ENCODE results near the gene PIP5K1B. TPM values are rescaled to one million over a fixed set of nuclear protein-coding genes. Genes with fewer than 3 reads are reported as not detected.

Gene PIP5K1B
- polyA plus RNA-seq, 1 donor (not counting 4 experiments of a cell fraction or from before 2014, with no cell fraction given) = not detected

DNA sequence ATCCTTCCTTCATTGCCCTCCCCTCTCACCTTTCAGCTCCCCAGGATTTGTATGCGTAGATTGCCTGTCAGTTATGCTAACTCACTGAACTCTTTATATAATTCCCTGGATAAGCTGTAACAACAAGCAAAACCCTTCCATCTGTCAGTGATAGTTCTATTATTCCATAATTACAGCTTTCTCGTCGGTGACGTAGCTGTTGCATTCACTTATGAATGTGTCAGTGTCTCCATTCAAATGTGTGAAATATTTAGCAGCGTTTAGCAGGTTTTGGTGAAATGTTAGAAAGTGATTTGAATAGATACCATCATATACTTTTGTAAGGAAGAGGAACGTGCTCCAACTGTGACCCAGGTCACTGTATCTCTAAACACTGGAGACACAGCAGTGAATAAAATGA is 45.2 kb downstream of the PIP5K1B start:
- Histone ChIP-seq H3K4me3 (ENCODE audit: control insufficient read depth in 2 of 3, extremely low read depth in 1 of 3, insufficient read depth in 2 of 3, low read depth in 1 of 3, low read length in 3 of 3) (no peak overlapping the region), H3K79me2 (ENCODE audit: control insufficient read depth, insufficient read depth, low read length) (no peaks in the 10 kb centered on the region), H3K4me1 (ENCODE audit: control insufficient read depth, extremely low read depth, insufficient read depth, low read length) (peaks cover 4% of the 10 kb centered on the region), H3K9ac (ENCODE audit: control insufficient read depth, extremely low read depth, insufficient read depth, low read length) (no peak overlapping the region), H3K27me3 (ENCODE audit: control insufficient read depth, extremely low read depth, insufficient read depth, low read length) (no peaks in the 10 kb centered on the region), H3K36me3 (ENCODE audit: control insufficient read depth in 2 of 2, extremely low read depth in 1 of 2, insufficient read depth in 2 of 2, low read length in 2 of 2) (no peaks in the 10 kb centered on the region), H4K20me1 (ENCODE audit: control insufficient read depth, extremely low read depth, insufficient read depth, low read length) (no peaks in the 10 kb centered on the region), H3K4me2 (ENCODE audit: control insufficient read depth, extremely low read depth, insufficient read depth, low read depth, low read length) (no peak overlapping the region), H3K27ac (ENCODE audit: control insufficient read depth, insufficient read depth, low read length) (no peak overlapping the region), H3K9me1 (ENCODE audit: control insufficient read depth, extremely low read depth, insufficient read depth, low read length) (no peaks in the 10 kb centered on the region), H3K9me3 (ENCODE audit: control insufficient read depth, low read depth, low read length) (no peaks in the 10 kb centered on the region), H2AFZ (ENCODE audit: control insufficient read depth, low read length) (no peak overlapping the region)
- no peak for DNase-seq (ENCODE audit: low read depth, low spot score)
- no peak for TF ChIP-seq EZH2 (IDR thresholded peaks at IDR 0.05; ENCODE audit: low read length)
- TF ChIP-seq, protein P1, sequence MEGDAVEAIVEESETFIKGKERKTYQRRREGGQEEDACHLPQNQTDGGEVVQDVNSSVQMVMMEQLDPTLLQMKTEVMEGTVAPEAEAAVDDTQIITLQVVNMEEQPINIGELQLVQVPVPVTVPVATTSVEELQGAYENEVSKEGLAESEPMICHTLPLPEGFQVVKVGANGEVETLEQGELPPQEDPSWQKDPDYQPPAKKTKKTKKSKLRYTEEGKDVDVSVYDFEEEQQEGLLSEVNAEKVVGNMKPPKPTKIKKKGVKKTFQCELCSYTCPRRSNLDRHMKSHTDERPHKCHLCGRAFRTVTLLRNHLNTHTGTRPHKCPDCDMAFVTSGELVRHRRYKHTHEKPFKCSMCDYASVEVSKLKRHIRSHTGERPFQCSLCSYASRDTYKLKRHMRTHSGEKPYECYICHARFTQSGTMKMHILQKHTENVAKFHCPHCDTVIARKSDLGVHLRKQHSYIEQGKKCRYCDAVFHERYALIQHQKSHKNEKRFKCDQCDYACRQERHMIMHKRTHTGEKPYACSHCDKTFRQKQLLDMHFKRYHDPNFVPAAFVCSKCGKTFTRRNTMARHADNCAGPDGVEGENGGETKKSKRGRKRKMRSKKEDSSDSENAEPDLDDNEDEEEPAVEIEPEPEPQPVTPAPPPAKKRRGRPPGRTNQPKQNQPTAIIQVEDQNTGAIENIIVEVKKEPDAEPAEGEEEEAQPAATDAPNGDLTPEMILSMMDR (optimal IDR thresholded peaks at IDR 0.05 in 1 of 3, IDR thresholded peaks at IDR 0.05 in 1 of 3, conservative IDR thresholded peaks at IDR 0.05 in 1 of 3; ENCODE audit: extremely low read depth in 1 of 3, insufficient read depth in 2 of 3, low read length in 3 of 3) = no peak
- FAIRE-seq = no peak
- dilution Hi-C loops (cut with MboI; ENCODE audit: extremely low pct_ligation_motif_present, low sequenced_read_pairs) = no loop called here

DNA sequence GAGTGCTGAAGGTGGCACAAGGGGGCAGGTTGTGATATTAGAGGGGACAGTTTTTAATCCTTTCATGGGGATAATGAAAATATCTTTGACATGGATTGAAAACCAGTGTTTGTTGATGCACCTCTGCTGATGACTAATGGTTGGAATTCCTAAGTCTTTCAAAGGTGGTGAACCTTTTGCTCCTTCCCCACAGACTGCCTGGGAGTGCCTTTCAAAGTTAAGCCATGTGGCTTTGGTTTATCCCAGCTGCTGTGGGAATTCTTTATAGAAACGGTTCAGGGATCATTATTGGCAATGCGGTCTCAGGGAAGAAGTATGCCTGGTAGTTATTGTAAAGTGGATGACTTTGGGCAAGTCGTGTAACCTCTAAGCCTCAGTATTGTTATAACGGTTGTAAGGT is 45.7 kb downstream of the PIP5K1B start:
- no peaks in the 10 kb centered on the region for H4K20me1 ChIP-seq (ENCODE audit: control insufficient read depth, extremely low read depth, insufficient read depth, low read length)
- FAIRE-seq = no peak
- no peaks in the 10 kb centered on the region for H3K27me3 ChIP-seq (ENCODE audit: control insufficient read depth, extremely low read depth, insufficient read depth, low read length)
- H3K9me1 ChIP-seq (ENCODE audit: control insufficient read depth, extremely low read depth, insufficient read depth, low read length) = no peaks in the 10 kb centered on the region
- no peak for DNase-seq (ENCODE audit: low read depth, low spot score)
- no peaks in the 10 kb centered on the region for H3K79me2 ChIP-seq (ENCODE audit: control insufficient read depth, insufficient read depth, low read length)
- TF ChIP-seq, protein P1 (optimal IDR thresholded peaks at IDR 0.05 in 1 of 3, IDR thresholded peaks at IDR 0.05 in 1 of 3, conservative IDR thresholded peaks at IDR 0.05 in 1 of 3; ENCODE audit: extremely low read depth in 1 of 3, insufficient read depth in 2 of 3, low read length in 3 of 3) = no peak
- TF ChIP-seq EZH2 (IDR thresholded peaks at IDR 0.05; ENCODE audit: low read length) = no peak
- H3K4me1 ChIP-seq (ENCODE audit: control insufficient read depth, extremely low read depth, insufficient read depth, low read length) = peaks cover 4% of the 10 kb centered on the region
- H3K36me3 ChIP-seq (ENCODE audit: control insufficient read depth in 2 of 2, extremely low read depth in 1 of 2, insufficient read depth in 2 of 2, low read length in 2 of 2) = no peaks in the 10 kb centered on the region
- dilution Hi-C loops (cut with MboI; ENCODE audit: extremely low pct_ligation_motif_present, low sequenced_read_pairs) = no loop called here
- no peak overlapping the region for H2AFZ ChIP-seq (ENCODE audit: control insufficient read depth, low read length)
- H3K4me2 ChIP-seq (ENCODE audit: control insufficient read depth, extremely low read depth, insufficient read depth, low read depth, low read length) = no peak overlapping the region
- no peak overlapping the region for H3K9ac ChIP-seq (ENCODE audit: control insufficient read depth, extremely low read depth, insufficient read depth, low read length)
- H3K4me3 ChIP-seq (ENCODE audit: control insufficient read depth in 2 of 3, extremely low read depth in 1 of 3, insufficient read depth in 2 of 3, low read depth in 1 of 3, low read length in 3 of 3) = no peak overlapping the region
- no peak overlapping the region for H3K27ac ChIP-seq (ENCODE audit: control insufficient read depth, insufficient read depth, low read length)
- no peaks in the 10 kb centered on the region for H3K9me3 ChIP-seq (ENCODE audit: control insufficient read depth, low read depth, low read length)
